Measurements from ENCODE around the gene ANKS1A. TPM values are rescaled to one million over a fixed set of nuclear protein-coding genes. Genes with fewer than 3 reads are reported as not detected.

ANKS1A gene
- total RNA-seq, 1 experiment from 2014 or later: 21.7 TPM

DNA sequence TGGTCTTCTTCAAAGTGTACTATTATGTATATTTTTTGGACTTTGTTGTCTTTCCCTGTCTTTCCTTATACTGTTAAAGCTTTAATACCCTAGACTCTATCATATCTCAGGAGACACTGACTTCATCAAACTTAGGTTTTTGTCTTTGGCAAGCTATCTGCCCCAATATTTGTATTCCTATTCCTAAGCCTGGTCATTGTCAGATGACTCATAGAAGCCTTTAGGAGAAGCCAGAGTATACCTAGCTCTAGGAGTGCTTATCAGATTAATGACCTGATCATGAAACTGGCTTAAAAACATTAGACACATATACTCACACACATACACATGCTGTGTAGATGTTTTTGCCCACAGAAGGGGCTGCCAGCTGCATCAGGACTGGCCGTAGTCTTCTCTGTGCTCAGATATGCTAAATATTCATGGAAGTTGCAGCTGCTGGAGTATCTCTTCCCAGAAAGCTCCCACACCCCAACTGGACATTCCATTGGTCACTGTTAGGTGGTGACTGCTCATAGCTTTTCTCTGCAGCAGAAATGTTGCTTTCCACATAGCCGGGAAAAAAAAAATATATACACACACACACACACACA lies 102.0 kb downstream of the ANKS1A start:
- no peak for TF ChIP-seq EZH2 (IDR thresholded peaks at IDR 0.05; ENCODE audit: borderline replicate concordance, low read depth, low read length, poor library complexity, severe bottlenecking)
- TF ChIP-seq, protein P1, sequence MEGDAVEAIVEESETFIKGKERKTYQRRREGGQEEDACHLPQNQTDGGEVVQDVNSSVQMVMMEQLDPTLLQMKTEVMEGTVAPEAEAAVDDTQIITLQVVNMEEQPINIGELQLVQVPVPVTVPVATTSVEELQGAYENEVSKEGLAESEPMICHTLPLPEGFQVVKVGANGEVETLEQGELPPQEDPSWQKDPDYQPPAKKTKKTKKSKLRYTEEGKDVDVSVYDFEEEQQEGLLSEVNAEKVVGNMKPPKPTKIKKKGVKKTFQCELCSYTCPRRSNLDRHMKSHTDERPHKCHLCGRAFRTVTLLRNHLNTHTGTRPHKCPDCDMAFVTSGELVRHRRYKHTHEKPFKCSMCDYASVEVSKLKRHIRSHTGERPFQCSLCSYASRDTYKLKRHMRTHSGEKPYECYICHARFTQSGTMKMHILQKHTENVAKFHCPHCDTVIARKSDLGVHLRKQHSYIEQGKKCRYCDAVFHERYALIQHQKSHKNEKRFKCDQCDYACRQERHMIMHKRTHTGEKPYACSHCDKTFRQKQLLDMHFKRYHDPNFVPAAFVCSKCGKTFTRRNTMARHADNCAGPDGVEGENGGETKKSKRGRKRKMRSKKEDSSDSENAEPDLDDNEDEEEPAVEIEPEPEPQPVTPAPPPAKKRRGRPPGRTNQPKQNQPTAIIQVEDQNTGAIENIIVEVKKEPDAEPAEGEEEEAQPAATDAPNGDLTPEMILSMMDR (conservative IDR thresholded peaks at IDR 0.05; ENCODE audit: low read depth, low read length): no peak
- intact Hi-C loops (cut with micrococcal nuclease; ENCODE audit: unreplicated experiment): no loop called here
- H3K4me1 ChIP-seq (ENCODE audit: insufficient read depth, low read length, poor library complexity, severe bottlenecking): peaks cover 3% of the 10 kb centered on the region
- ChIA-PET CTCF (no interaction called here), POLR2A (ENCODE audit: low non-redundant PET) (no interaction called here)
- H3K27ac ChIP-seq (ENCODE audit: low read depth, low read length, poor library complexity, severe bottlenecking): no peak overlapping the region
- peaks cover 6% of the 10 kb centered on the region for H3K36me3 ChIP-seq (ENCODE audit: insufficient read depth, low read length, poor library complexity, severe bottlenecking)
- H3K27me3 ChIP-seq (replicated peaks; ENCODE audit: insufficient read depth, low read depth, low read length, poor library complexity): no peaks in the 10 kb centered on the region
- no peaks in the 10 kb centered on the region for H3K9me3 ChIP-seq (ENCODE audit: low read depth, low read length, poor library complexity, severe bottlenecking)
- no peak overlapping the region for H3K4me3 ChIP-seq (ENCODE audit: low read depth, low read length, poor library complexity, severe bottlenecking)
- DNase-seq (ENCODE audit: low spot score): no peak
- BruUV-seq (replicated peaks): no TSS peak

DNA sequence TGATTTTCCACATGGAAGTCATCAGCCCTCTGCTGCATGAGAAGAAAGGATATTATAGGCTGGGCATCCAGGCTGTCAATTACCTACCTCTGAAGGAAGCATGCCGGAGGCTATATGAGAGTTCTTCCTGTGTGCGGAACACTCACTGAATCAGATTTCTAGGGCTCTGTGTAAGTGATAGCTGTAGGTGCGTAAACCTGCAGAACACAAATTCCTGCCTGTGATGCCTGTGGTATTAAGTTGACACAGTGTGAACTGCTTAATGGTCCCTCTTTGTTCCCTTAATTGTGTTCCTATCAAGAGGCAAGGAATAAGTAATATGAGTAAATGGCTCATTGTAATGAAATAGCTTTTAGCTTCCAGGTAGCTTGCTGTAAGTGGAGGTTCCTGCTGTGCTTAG lies 103.3 kb downstream of the ANKS1A start:
- Histone ChIP-seq H3K4me1 (ENCODE audit: insufficient read depth, low read length, poor library complexity, severe bottlenecking) (no peaks in the 10 kb centered on the region), H3K27me3 (replicated peaks; ENCODE audit: insufficient read depth, low read depth, low read length, poor library complexity) (no peaks in the 10 kb centered on the region), H3K27ac (ENCODE audit: low read depth, low read length, poor library complexity, severe bottlenecking) (no peak overlapping the region), H3K9me3 (ENCODE audit: low read depth, low read length, poor library complexity, severe bottlenecking) (no peaks in the 10 kb centered on the region), H3K36me3 (ENCODE audit: insufficient read depth, low read length, poor library complexity, severe bottlenecking) (no peaks in the 10 kb centered on the region), H3K4me3 (ENCODE audit: low read depth, low read length, poor library complexity, severe bottlenecking) (no peak overlapping the region)
- intact Hi-C loops (cut with micrococcal nuclease; ENCODE audit: unreplicated experiment): no loop called here
- DNase-seq (ENCODE audit: low spot score): no peak
- ChIA-PET POLR2A (ENCODE audit: low non-redundant PET) (no interaction called here), CTCF (interaction anchor here (0.6 to 1.1 kb wide), 2 partner anchors 213 to 239 kb away, joined by 3 to 7 read pairs; no protein-coding TSS in a partner anchor)
- TF ChIP-seq, protein P1 (conservative IDR thresholded peaks at IDR 0.05; ENCODE audit: low read depth, low read length): no peak
- TF ChIP-seq EZH2 (IDR thresholded peaks at IDR 0.05; ENCODE audit: borderline replicate concordance, low read depth, low read length, poor library complexity, severe bottlenecking): no peak
- BruUV-seq (replicated peaks): no TSS peak

DNA sequence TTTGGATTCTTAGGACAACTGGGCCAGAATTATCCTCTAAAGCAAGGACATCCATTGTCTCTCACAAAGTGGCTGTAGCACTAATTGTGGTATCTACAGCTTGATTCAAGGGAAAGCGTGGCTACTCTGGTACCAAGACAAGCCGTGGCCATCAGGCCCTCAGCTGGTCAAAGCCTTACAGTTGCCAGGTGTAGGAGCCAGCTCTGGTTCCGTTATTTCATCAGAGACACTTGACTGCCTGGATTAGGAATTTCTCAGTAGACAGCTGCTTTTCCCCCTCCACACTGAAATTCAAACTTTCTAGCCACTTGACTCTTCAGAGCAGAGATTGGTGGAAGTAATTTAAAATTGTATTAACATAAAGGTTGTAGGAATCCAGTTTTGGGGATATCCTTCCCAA lies 104.2 kb downstream of the ANKS1A start:
- no TSS peak for BruUV-seq (replicated peaks)
- DNase-seq (ENCODE audit: low spot score): no peak
- ChIA-PET CTCF (interaction anchor here (1.1 kb wide), 1 partner anchor 212 kb away, joined by 3 read pairs; no protein-coding TSS in a partner anchor), POLR2A (ENCODE audit: low non-redundant PET) (interaction anchor here (0.5 kb wide), 1 partner anchor 1661 kb away, joined by 7 read pairs; no protein-coding TSS in a partner anchor)
- no peaks in the 10 kb centered on the region for H3K36me3 ChIP-seq (ENCODE audit: insufficient read depth, low read length, poor library complexity, severe bottlenecking)
- no peaks in the 10 kb centered on the region for H3K4me1 ChIP-seq (ENCODE audit: insufficient read depth, low read length, poor library complexity, severe bottlenecking)
- TF ChIP-seq, protein P1 (conservative IDR thresholded peaks at IDR 0.05; ENCODE audit: low read depth, low read length): no peak
- no peak for TF ChIP-seq EZH2 (IDR thresholded peaks at IDR 0.05; ENCODE audit: borderline replicate concordance, low read depth, low read length, poor library complexity, severe bottlenecking)
- no peak overlapping the region for H3K27ac ChIP-seq (ENCODE audit: low read depth, low read length, poor library complexity, severe bottlenecking)
- H3K27me3 ChIP-seq (replicated peaks; ENCODE audit: insufficient read depth, low read depth, low read length, poor library complexity): no peaks in the 10 kb centered on the region
- no peak overlapping the region for H3K4me3 ChIP-seq (ENCODE audit: low read depth, low read length, poor library complexity, severe bottlenecking)
- intact Hi-C loops (cut with micrococcal nuclease; ENCODE audit: unreplicated experiment): no loop called here
- H3K9me3 ChIP-seq (ENCODE audit: low read depth, low read length, poor library complexity, severe bottlenecking): no peaks in the 10 kb centered on the region
